Measurements from ENCODE around the gene A4GALT.

DNA sequence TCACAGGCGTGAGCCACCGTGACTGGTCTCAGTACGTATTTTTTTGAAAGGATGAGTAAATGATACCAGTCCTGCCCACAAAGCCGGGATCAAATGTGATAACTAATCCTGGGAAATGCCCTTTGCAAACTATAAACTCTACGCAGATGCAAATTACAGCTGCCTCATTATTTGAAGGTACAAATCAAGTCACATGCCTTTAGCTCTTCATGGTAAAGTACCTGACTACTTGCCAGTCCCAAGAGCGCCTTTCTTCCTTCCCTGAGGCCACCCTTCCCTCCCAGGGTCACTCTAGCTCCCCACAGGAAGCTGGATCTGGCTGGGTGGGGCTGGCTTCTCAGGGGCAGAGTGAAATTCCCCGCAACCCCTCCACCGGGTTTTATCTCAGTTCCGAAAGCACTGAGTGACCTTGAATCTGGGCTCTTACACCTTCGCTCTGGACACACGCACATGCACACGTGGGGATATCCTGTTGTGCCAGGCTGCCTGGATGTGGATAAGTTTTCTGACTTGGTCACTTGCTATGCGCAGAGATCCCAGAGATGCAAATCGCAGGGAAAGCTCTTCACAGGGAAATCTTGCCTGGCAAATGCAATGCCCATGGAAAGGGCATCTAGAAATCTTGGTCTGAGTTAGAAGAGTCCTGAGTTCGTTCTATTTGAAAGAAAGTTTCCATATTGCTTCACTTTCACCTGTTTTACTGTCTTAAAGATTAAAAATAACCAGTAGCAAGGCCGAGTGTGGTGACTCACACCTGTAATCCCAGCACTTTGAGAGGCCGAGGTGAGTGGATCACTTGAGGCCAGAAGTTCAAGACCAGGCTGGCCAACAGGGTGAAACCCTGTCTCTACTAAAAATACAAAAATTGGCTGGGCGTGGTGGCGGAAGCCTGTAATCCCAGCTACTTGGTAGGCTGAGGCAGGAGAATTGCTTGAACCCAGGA, 8.5 kb downstream of the A4GALT start:
- TF ChIP-seq, protein P1, sequence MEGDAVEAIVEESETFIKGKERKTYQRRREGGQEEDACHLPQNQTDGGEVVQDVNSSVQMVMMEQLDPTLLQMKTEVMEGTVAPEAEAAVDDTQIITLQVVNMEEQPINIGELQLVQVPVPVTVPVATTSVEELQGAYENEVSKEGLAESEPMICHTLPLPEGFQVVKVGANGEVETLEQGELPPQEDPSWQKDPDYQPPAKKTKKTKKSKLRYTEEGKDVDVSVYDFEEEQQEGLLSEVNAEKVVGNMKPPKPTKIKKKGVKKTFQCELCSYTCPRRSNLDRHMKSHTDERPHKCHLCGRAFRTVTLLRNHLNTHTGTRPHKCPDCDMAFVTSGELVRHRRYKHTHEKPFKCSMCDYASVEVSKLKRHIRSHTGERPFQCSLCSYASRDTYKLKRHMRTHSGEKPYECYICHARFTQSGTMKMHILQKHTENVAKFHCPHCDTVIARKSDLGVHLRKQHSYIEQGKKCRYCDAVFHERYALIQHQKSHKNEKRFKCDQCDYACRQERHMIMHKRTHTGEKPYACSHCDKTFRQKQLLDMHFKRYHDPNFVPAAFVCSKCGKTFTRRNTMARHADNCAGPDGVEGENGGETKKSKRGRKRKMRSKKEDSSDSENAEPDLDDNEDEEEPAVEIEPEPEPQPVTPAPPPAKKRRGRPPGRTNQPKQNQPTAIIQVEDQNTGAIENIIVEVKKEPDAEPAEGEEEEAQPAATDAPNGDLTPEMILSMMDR (IDR thresholded peaks at IDR 0.05; ENCODE audit: poor library complexity): no peak
- TF ChIP-seq EZH2 (IDR thresholded peaks at IDR 0.05; ENCODE audit: borderline replicate concordance) (no peak), EZH2phosphoT487 (IDR thresholded peaks at IDR 0.05; ENCODE audit: low read depth, severe bottlenecking, unreplicated experiment) (no peak)

Data from hepatocyte (in vitro differentiated cells).